ENCODE data around the gene EPN1. TPM values are rescaled to one million over a fixed set of nuclear protein-coding genes. Genes with fewer than 3 reads are reported as not detected.

EPN1 gene
- total and polyA plus RNA-seq, 2 of the 8 experiments (the other 6 are each of a cell fraction or from before 2014, with no cell fraction given): 49.6 to 200 TPM

- TF ChIP-seq RBBP5 (IDR thresholded peaks at IDR 0.05; ENCODE audit: borderline replicate concordance, low read depth, low read length) (no peak), CBX5 (IDR thresholded peaks at IDR 0.05; ENCODE audit: low read depth, low read length) (no peak)
Observed at GRCh38 chr19:55660404-55660803, 14.6 kb upstream of the EPN1 start (continued).

All from H1 (cell line).